K562 (cell line): ENCODE measurements around the gene EGR2. TPM values are rescaled to one million over a fixed set of nuclear protein-coding genes. Genes with fewer than 3 reads are reported as not detected.

ENCODE experiments used
- ASH1L ChIP-seq: fragments of 450-650 bp; IDR thresholded peaks from 2 replicates; pipeline ENCODE4 v1.6.1; 2018; ENCODE audit warnings: borderline replicate concordance, mild to moderate bottlenecking, low read depth; ENCODE audit not compliant: partially characterized antibody
- CBFB ChIP-seq: sonication (generic); formaldehyde crosslinking; IDR thresholded peaks from 2 replicates; pipeline ENCODE4 v1.4.0; 2020; ENCODE audit warnings: mild to moderate bottlenecking, missing genetic modification reagents
- CHCHD3 ChIP-seq: fragments of 250-450 bp; sonication (Bioruptor Pico); IDR thresholded peaks from 2 replicates; pipeline ENCODE4 v2.1.2; 2022; ENCODE audit warnings: mild to moderate bottlenecking
- CREB1 ChIP-seq, 2 experiments: sonication (generic) in 1 of 2; formaldehyde crosslinking in 1 of 2; IDR thresholded peaks; 2 replicates each; pipeline versions ENCODE4 v1.6.1 to v1.8.0; 2012 to 2022; ENCODE audit warnings: inconsistent platforms in 1 of 2, mild to moderate bottlenecking in 1 of 2, missing genetic modification reagents in 1 of 2, moderate library complexity in 1 of 2
- FOXJ2 ChIP-seq: fragments of 200-800 bp; sonication (Bioruptor generic); IDR thresholded peaks from 2 replicates; pipeline ENCODE4 v1.6.1; 2016; ENCODE audit warnings: missing genetic modification characterization, missing compliant biosample characterization
- MEIS2 ChIP-seq: fragments of 450-650 bp; IDR thresholded peaks from 2 replicates; pipeline ENCODE4 v1.6.1; 2014; ENCODE audit warnings: mild to moderate bottlenecking; ENCODE audit not compliant: partially characterized antibody
- NCOR1 ChIP-seq: fragments of 450-650 bp; IDR thresholded peaks from 2 replicates; pipeline ENCODE4 v1.6.1; 2016; ENCODE audit warnings: mild to moderate bottlenecking, moderate library complexity
- POLR2AphosphoS5 ChIP-seq: IDR thresholded peaks from 2 replicates; pipeline ENCODE4 v1.6.1; 2011; ENCODE audit warnings: mild to moderate bottlenecking, low read depth, low read length, moderate library complexity; ENCODE audit not compliant: control insufficient read depth, insufficient read depth
- PRPF4 ChIP-seq: fragments of 200-400 bp; formaldehyde crosslinking; IDR thresholded peaks from one replicate; pipeline ENCODE4 v1.6.1; 2017; ENCODE audit warnings: low read length, low read depth, mild to moderate bottlenecking; ENCODE audit not compliant: insufficient read depth, poor library complexity, severe bottlenecking
- RB1 ChIP-seq: fragments of 450-650 bp; IDR thresholded peaks from 2 replicates; pipeline ENCODE4 v1.6.1; 2017; ENCODE audit warnings: low read depth, mild to moderate bottlenecking
- RBM17 ChIP-seq: fragments of 200-400 bp; formaldehyde crosslinking; IDR thresholded peaks from 2 replicates; pipeline ENCODE4 v1.6.1; 2017; ENCODE audit warnings: low read depth, mild to moderate bottlenecking, low read length, borderline replicate concordance
- TEAD1 ChIP-seq, 2 experiments: fragments of 450-650 bp in 1 of 2; sonication (generic) in 1 of 2; formaldehyde crosslinking; IDR thresholded peaks; 2 replicates each; pipeline versions ENCODE4 v1.4.0 to v1.8.0; 2020 to 2022; ENCODE audit warnings: mild to moderate bottlenecking in 2 of 2, missing genetic modification reagents in 1 of 2
- ZFP1 ChIP-seq: fragments of 450-650 bp; formaldehyde crosslinking; IDR thresholded peaks from 2 replicates; pipeline ENCODE4 v1.4.0; 2020; ENCODE audit warnings: mild to moderate bottlenecking, mixed read lengths
- ZNF561 ChIP-seq: fragments of 450-650 bp; formaldehyde crosslinking; conservative IDR thresholded peaks from 2 replicates; pipeline ENCODE4 v1.4.0; 2020; ENCODE audit warnings: mild to moderate bottlenecking, moderate library complexity
- polyA plus RNA-seq, 8 experiments: library from polyadenylated mRNA; depleted of rRNA in 4 of 8; stranded (reverse) in 5 of 8; unstranded in 3 of 8; fragments of >200 nt; fragmentation: Nextera tagmentation in 2 of 8; fragmentation: Illumina TruSeq in 1 of 8; extraction: Ambion mirVana in 2 of 8; extraction: Trizol in 1 of 8; gene quantifications; 2 replicates each; pipeline versions ENCODE4 v1.2.1 to v1.2.3, GENCODE V29; 2011 to 2014; ENCODE audit warnings: inconsistent platforms in 1 of 8, missing spikeins in 1 of 8
- total RNA-seq, 7 experiments: library from RNA; depleted of rRNA in 6 of 7; stranded (reverse); fragments of >200 nt in 6 of 7; fragmentation: Illumina TruSeq in 2 of 7; extraction: Trizol in 2 of 7; gene quantifications; 2 replicates each; pipeline versions ENCODE4 v1.2.1 to v1.2.3, GENCODE V29; 2011 to 2021; ENCODE audit warnings: low replicate concordance in 1 of 7
- TF ChIP-seq, protein P1 (sequence below): fragments of 150-350 bp; IDR thresholded peaks from 2 replicates; pipeline ENCODE4 v1.6.1; 2014; ENCODE audit warnings: low read depth, mild to moderate bottlenecking, low read length, borderline replicate concordance
- TF ChIP-seq, protein P2 (sequence below): IDR thresholded peaks from 3 replicates; pipeline ENCODE4 v1.6.1; 2011; ENCODE audit warnings: borderline replicate concordance, mild to moderate bottlenecking, moderate library complexity; ENCODE audit not compliant: insufficient read length; ENCODE audit errors: extremely low read depth
- TF ChIP-seq, protein P3 (sequence below): fragments of 450-650 bp; IDR thresholded peaks from 2 replicates; pipeline ENCODE4 v1.6.1; 2016; ENCODE audit warnings: mild to moderate bottlenecking

EGR2 gene
- total and polyA plus RNA-seq, 9 of the 15 experiments (the other 6 are each of a cell fraction or from before 2014, with no cell fraction given) = 0.08 to 0.18 (median 0.12) TPM; not detected in 4

DNA sequence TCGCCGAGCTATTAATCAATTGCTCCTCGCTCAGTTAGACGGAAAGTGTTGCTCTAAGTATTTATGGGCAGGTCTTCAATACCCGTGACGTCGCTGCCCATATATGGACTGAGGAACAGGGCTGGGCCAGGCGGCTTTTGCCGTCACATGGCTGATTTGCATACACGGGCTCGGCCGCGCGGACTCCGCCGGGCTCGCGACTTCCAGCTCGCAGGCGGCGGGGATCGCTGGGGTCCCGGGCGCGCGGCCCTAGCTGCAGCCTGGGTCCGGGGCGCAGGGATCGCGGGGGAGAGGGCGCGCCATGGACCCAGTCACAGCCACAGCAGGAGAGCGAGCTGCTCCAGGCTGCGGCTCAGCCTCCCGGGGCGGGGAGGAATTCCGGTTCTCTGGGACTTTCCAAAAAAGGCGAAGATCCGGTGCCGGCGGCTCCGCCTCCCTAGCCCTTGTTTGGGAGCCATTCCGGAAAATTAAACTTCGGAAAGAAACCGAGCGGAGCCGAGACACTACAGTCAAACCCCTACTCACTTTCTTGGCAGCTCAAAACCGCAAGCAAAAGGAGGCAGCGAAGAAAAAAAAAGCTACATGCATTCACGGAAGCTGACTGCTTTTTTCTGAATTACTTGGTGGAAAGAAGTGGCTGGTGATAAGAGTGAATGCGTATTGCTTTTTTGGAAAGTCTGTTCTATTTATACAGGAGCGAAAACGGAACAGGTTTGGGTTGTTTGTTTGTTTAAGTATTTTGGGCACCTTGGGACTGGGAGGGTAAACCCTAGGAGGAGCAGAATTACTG is at the start of gene EGR2 (continued):
- TF ChIP-seq, protein P1, sequence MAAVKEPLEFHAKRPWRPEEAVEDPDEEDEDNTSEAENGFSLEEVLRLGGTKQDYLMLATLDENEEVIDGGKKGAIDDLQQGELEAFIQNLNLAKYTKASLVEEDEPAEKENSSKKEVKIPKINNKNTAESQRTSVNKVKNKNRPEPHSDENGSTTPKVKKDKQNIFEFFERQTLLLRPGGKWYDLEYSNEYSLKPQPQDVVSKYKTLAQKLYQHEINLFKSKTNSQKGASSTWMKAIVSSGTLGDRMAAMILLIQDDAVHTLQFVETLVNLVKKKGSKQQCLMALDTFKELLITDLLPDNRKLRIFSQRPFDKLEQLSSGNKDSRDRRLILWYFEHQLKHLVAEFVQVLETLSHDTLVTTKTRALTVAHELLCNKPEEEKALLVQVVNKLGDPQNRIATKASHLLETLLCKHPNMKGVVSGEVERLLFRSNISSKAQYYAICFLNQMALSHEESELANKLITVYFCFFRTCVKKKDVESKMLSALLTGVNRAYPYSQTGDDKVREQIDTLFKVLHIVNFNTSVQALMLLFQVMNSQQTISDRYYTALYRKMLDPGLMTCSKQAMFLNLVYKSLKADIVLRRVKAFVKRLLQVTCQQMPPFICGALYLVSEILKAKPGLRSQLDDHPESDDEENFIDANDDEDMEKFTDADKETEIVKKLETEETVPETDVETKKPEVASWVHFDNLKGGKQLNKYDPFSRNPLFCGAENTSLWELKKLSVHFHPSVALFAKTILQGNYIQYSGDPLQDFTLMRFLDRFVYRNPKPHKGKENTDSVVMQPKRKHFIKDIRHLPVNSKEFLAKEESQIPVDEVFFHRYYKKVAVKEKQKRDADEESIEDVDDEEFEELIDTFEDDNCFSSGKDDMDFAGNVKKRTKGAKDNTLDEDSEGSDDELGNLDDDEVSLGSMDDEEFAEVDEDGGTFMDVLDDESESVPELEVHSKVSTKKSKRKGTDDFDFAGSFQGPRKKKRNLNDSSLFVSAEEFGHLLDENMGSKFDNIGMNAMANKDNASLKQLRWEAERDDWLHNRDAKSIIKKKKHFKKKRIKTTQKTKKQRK = no peak
- no peak for TF ChIP-seq CHCHD3 (CRISPR knock-in tag)
- TF ChIP-seq ZFP1 (CRISPR knock-in tag) = no peak
- TF ChIP-seq ZNF561 = no peak
- TF ChIP-seq NCOR1 = no peak
- TF ChIP-seq POLR2AphosphoS5 = no peak
- peak; percentile 85 for TF ChIP-seq MEIS2
- peak; percentile 84 for TF ChIP-seq CREB1 (IDR thresholded peaks at IDR 0.05)
- peak; percentile 49; the same call in 1 of the 2 replicates for TF ChIP-seq CREB1 (CRISPR knock-in tag; IDR thresholded peaks at IDR 0.05)
- TF ChIP-seq CBFB (CRISPR knock-in tag) = no peak
- TF ChIP-seq TEAD1 (CRISPR knock-in tag; IDR thresholded peaks at IDR 0.05) = peak in 1 of 2 experiments; percentile 56; a peak in 1 of 4 replicates
- no peak for TF ChIP-seq PRPF4
- TF ChIP-seq, protein P2, sequence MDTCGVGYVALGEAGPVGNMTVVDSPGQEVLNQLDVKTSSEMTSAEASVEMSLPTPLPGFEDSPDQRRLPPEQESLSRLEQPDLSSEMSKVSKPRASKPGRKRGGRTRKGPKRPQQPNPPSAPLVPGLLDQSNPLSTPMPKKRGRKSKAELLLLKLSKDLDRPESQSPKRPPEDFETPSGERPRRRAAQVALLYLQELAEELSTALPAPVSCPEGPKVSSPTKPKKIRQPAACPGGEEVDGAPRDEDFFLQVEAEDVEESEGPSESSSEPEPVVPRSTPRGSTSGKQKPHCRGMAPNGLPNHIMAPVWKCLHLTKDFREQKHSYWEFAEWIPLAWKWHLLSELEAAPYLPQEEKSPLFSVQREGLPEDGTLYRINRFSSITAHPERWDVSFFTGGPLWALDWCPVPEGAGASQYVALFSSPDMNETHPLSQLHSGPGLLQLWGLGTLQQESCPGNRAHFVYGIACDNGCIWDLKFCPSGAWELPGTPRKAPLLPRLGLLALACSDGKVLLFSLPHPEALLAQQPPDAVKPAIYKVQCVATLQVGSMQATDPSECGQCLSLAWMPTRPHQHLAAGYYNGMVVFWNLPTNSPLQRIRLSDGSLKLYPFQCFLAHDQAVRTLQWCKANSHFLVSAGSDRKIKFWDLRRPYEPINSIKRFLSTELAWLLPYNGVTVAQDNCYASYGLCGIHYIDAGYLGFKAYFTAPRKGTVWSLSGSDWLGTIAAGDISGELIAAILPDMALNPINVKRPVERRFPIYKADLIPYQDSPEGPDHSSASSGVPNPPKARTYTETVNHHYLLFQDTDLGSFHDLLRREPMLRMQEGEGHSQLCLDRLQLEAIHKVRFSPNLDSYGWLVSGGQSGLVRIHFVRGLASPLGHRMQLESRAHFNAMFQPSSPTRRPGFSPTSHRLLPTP = no peak
- no peak for TF ChIP-seq RBM17
- TF ChIP-seq, protein P3, sequence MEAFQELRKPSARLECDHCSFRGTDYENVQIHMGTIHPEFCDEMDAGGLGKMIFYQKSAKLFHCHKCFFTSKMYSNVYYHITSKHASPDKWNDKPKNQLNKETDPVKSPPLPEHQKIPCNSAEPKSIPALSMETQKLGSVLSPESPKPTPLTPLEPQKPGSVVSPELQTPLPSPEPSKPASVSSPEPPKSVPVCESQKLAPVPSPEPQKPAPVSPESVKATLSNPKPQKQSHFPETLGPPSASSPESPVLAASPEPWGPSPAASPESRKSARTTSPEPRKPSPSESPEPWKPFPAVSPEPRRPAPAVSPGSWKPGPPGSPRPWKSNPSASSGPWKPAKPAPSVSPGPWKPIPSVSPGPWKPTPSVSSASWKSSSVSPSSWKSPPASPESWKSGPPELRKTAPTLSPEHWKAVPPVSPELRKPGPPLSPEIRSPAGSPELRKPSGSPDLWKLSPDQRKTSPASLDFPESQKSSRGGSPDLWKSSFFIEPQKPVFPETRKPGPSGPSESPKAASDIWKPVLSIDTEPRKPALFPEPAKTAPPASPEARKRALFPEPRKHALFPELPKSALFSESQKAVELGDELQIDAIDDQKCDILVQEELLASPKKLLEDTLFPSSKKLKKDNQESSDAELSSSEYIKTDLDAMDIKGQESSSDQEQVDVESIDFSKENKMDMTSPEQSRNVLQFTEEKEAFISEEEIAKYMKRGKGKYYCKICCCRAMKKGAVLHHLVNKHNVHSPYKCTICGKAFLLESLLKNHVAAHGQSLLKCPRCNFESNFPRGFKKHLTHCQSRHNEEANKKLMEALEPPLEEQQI = no peak
- TF ChIP-seq FOXJ2 (tag) = peak; percentile 66; the same call in 1 of the 2 replicates
- TF ChIP-seq ASH1L = no peak
- TF ChIP-seq RB1 = peak; percentile 83
